Measurements from ENCODE around the gene IL1R2.

- TF ChIP-seq USF1 (IDR thresholded peaks at IDR 0.05) (no peak), MAX (IDR thresholded peaks at IDR 0.05) (0 out of 2 replicates have a peak, but pooled peaks have one; percentile 48), CREB1 (IDR thresholded peaks at IDR 0.05; ENCODE audit: low read depth) (0 out of 2 replicates have a peak, but pooled peaks have one; percentile 37), CEBPB (IDR thresholded peaks at IDR 0.05) (peak; percentile 88), RAD21 (IDR thresholded peaks at IDR 0.05; ENCODE audit: low read depth) (peak; percentile 20; the same call in 1 of the 2 replicates), YY1 (IDR thresholded peaks at IDR 0.05; ENCODE audit: low read depth) (peak; percentile 62), TAF1 (IDR thresholded peaks at IDR 0.05; ENCODE audit: low read depth) (0 out of 2 replicates have a peak, but pooled peaks have one; percentile 22), EP300 (IDR thresholded peaks at IDR 0.05; ENCODE audit: borderline replicate concordance) (peak; percentile 99), TCF12 (IDR thresholded peaks at IDR 0.05; ENCODE audit: low read depth) (peak; percentile 99), EGR1 (IDR thresholded peaks at IDR 0.05) (0 out of 2 replicates have a peak, but pooled peaks have one; percentile 18)
Measured at GRCh38 chr2:101985101-101985792, 6.5 kb upstream of the IL1R2 start.

Measured in Ishikawa (cell line).